SW 1271 (cell line): Measurements from ENCODE around the gene CRTC1.
"Not testable (repeated sequence)": the region's sequence is repeated elsewhere in the genome, so short reads cannot be mapped to it uniquely, and the experiment has no call there.

Experiments
- DNase-seq, 2 experiments: peaks; one replicate each; lab custom pipeline; 2025; lab: John Stamatoyannopoulos, UW

The CRTC1 gene

GRCh38 chr19:18669524-18669817 lies 14.0 kb upstream of the CRTC1 start:
- DNase-seq, result no peak

GRCh38 chr19:18669883-18670282 lies 13.6 kb upstream of the CRTC1 start:
- DNase-seq, result no peak

- no peak for DNase-seq
These were observed 13.2 kb upstream of the CRTC1 start for GRCh38 chr19:18670312-18670711.

GRCh38 chr19:18671303-18672043 lies 12.0 kb upstream of the CRTC1 start:
- no peak for DNase-seq

- DNase-seq, result no peak
These were observed 11.4 kb upstream of the CRTC1 start for GRCh38 chr19:18672044-18672451.

- DNase-seq, result no peak
These were observed 10.7 kb upstream of the CRTC1 start for GRCh38 chr19:18672606-18673337.

- DNase-seq, result no peak
These were observed 8.9 kb upstream of the CRTC1 start for GRCh38 chr19:18674616-18675015.

GRCh38 chr19:18675779-18676178 lies 7.7 kb upstream of the CRTC1 start:
- DNase-seq, result no peak

- DNase-seq, result no peak
These were observed 6.8 kb upstream of the CRTC1 start for GRCh38 chr19:18676692-18677091.

- DNase-seq, result no peak
These were observed 6.3 kb upstream of the CRTC1 start for GRCh38 chr19:18677156-18677555.

- not testable (repeated sequence) for DNase-seq
These were observed 3.3 kb upstream of the CRTC1 start for GRCh38 chr19:18680148-18680547.

GRCh38 chr19:18682807-18683108 lies 722 bp upstream of the CRTC1 start:
- DNase-seq, result no peak

- DNase-seq, result no peak
These were observed 620 bp downstream of the CRTC1 start for GRCh38 chr19:18683958-18684641.

- no peak for DNase-seq
These were observed 1.1 kb downstream of the CRTC1 start for GRCh38 chr19:18684642-18684993.

GRCh38 chr19:18685597-18686190 lies 2.2 kb downstream of the CRTC1 start:
- DNase-seq, result no peak

- DNase-seq, result no peak
These were observed 4.4 kb downstream of the CRTC1 start for GRCh38 chr19:18687740-18688465.

- no peak for DNase-seq
These were observed 12.5 kb downstream of the CRTC1 start for GRCh38 chr19:18696023-18696422.

- DNase-seq, result no peak
These were observed 14.2 kb downstream of the CRTC1 start for GRCh38 chr19:18697680-18698079.

GRCh38 chr19:18698321-18699167 lies 15.1 kb downstream of the CRTC1 start:
- DNase-seq, result no peak

- DNase-seq, result no peak
These were observed 16.0 kb downstream of the CRTC1 start for GRCh38 chr19:18699403-18700054.
